Panc1 (cell line): ENCODE results near the gene C5orf63. TPM values are rescaled to one million over a fixed set of nuclear protein-coding genes. Genes with fewer than 3 reads are reported as not detected.

Experiments used
- ATAC-seq: fragments of 200-7000 bp; cut with Tn5 transposase; 2 replicates; pipeline ENCODE4 v1.9.1; 2020; ENCODE audit warnings: mild to moderate bottlenecking, moderate library complexity
- BruUV-seq: library from RNA; stranded (reverse); fragments of 400-500 nt; replicated peaks from 2 replicates; lab custom pipeline; 2021; lab: Mats Ljungman, UMichigan
- CTCF ChIA-PET: fragments of 300-600 bp; sonication (Branson Sonifier 250); formaldehyde crosslinking; loops from one replicate; lab custom pipeline; 2022; ENCODE audit warnings: antibody characterized with exemption; lab: Charles Lee
- POLR2A ChIA-PET: fragments of 300-600 bp; sonication (Branson Sonifier 250); formaldehyde crosslinking; loops from one replicate; lab custom pipeline; 2022; ENCODE audit warnings: antibody characterized with exemption; lab: Charles Lee
- DNase-seq: peaks from one replicate; pipeline ENCODE4 v3.0.0-alpha.2; 2010; ENCODE audit warnings: low read depth, low spot score
- H3K27ac ChIP-seq: 2 replicates; pipeline ENCODE4 v1.5.1; 2011; ENCODE audit warnings: mild to moderate bottlenecking, low read length, inconsistent platforms
- H3K27me3 ChIP-seq: fragments of 200-500 bp; sonication (Bioruptor generic); 2 replicates; pipeline ENCODE4 v1.6.0; 2014; ENCODE audit warnings: low read length, inconsistent platforms; ENCODE audit not compliant: control insufficient read depth, insufficient read depth
- H3K36me3 ChIP-seq: fragments of 200-500 bp; sonication (Bioruptor generic); 2 replicates; pipeline ENCODE4 v1.5.1; 2014; ENCODE audit warnings: inconsistent platforms, mild to moderate bottlenecking, low read length, moderate library complexity; ENCODE audit not compliant: control insufficient read depth, insufficient read depth
- H3K4me1 ChIP-seq: 2 replicates; pipeline ENCODE4 v1.5.1; 2011; ENCODE audit warnings: inconsistent platforms, mild to moderate bottlenecking, low read length, moderate library complexity; ENCODE audit not compliant: control insufficient read depth, insufficient read depth
- H3K4me3 ChIP-seq, 2 experiments: 2 replicates each; pipeline ENCODE4 v1.5.1; 2011 to 2012; ENCODE audit warnings: low read depth in 2 of 2, low read length in 2 of 2, mild to moderate bottlenecking in 2 of 2, inconsistent platforms in 1 of 2, moderate library complexity in 1 of 2
- H3K9me3 ChIP-seq: fragments of 200-500 bp; sonication (Bioruptor generic); 2 replicates; pipeline ENCODE4 v1.5.1; 2014; ENCODE audit warnings: low read depth, mild to moderate bottlenecking, inconsistent platforms, low read length, moderate library complexity; ENCODE audit not compliant: control insufficient read depth, insufficient read depth
- POLR2AphosphoS5 ChIP-seq: IDR thresholded peaks from 2 replicates; pipeline ENCODE4 v1.6.1; 2012; ENCODE audit warnings: mild to moderate bottlenecking, low read depth, low read length, moderate library complexity
- SIN3A ChIP-seq: IDR thresholded peaks from 2 replicates; pipeline ENCODE4 v1.6.1; 2012; ENCODE audit warnings: low read depth, mild to moderate bottlenecking, low read length, moderate library complexity, borderline replicate concordance; ENCODE audit not compliant: insufficient read depth
- TCF7L2 ChIP-seq: IDR thresholded peaks from 2 replicates; pipeline ENCODE4 v1.6.1; 2011; ENCODE audit warnings: mild to moderate bottlenecking, low read depth, low read length, inconsistent platforms
- in situ Hi-C: cut with HindIII; loops from 2 replicates; pipeline ENCODE4 v1.10.0; 2016; ENCODE audit warnings: low sequenced_read_pairs, low pct_unique_long_range_greater_than_20kb
- intact Hi-C: fragments of 100-400 bp; cut with micrococcal nuclease; formaldehyde crosslinking; loops from one replicate; pipeline ENCODE4 v1.10.0; 2022; ENCODE audit not compliant: unreplicated experiment
- total RNA-seq: library from RNA; stranded (reverse); gene quantifications from one replicate; pipeline ENCODE4 v1.2.1, GENCODE V29; 2021; ENCODE audit not compliant: unreplicated experiment
- TF ChIP-seq, protein P1 (sequence below), 2 experiments: IDR thresholded peaks; 2 replicates each; pipeline ENCODE4 v1.6.1; 2011 to 2012; ENCODE audit warnings: low read depth in 2 of 2, control low read depth in 1 of 2, low read length in 1 of 2, mild to moderate bottlenecking in 1 of 2, moderate library complexity in 1 of 2; ENCODE audit not compliant: insufficient read depth in 1 of 2
- TF ChIP-seq, protein P2 (sequence below): fragments of 450-650 bp; IDR thresholded peaks from 2 replicates; pipeline ENCODE4 v1.5.1; 2017; ENCODE audit warnings: mild to moderate bottlenecking

C5orf63 gene
- total RNA-seq, 1 experiment from 2014 or later: 9.8 TPM

DNA sequence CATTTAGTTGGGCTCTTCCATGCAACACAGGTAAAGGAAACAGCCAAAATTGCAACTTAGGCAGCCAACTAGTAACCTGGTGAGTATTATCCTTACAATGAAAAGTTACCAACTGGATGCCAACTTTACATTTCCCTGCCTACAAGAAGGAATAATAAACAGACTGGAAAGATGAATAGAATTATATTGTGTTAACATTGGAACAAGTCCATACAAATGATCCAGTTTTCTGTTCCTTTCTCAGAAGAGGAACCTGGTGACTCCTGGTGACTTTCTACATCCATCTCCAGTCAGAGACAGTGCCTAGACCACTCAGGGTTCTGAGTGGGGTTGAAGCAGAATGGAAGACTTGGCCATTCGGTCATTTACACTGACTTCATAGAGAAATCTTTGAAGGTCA lies 63.5 kb downstream of the C5orf63 start:
- H3K9me3 ChIP-seq: no peaks in the 10 kb centered on the region
- ChIA-PET POLR2A (no interaction called here), CTCF (no interaction called here)
- intact Hi-C loops (no loop called here), in situ Hi-C loops (no loop called here)
- no peaks in the 10 kb centered on the region for H3K4me1 ChIP-seq
- H3K27ac ChIP-seq: no peak overlapping the region
- TF ChIP-seq TCF7L2 (no peak), POLR2AphosphoS5 (no peak), SIN3A (no peak)
- TF ChIP-seq, protein P1, sequence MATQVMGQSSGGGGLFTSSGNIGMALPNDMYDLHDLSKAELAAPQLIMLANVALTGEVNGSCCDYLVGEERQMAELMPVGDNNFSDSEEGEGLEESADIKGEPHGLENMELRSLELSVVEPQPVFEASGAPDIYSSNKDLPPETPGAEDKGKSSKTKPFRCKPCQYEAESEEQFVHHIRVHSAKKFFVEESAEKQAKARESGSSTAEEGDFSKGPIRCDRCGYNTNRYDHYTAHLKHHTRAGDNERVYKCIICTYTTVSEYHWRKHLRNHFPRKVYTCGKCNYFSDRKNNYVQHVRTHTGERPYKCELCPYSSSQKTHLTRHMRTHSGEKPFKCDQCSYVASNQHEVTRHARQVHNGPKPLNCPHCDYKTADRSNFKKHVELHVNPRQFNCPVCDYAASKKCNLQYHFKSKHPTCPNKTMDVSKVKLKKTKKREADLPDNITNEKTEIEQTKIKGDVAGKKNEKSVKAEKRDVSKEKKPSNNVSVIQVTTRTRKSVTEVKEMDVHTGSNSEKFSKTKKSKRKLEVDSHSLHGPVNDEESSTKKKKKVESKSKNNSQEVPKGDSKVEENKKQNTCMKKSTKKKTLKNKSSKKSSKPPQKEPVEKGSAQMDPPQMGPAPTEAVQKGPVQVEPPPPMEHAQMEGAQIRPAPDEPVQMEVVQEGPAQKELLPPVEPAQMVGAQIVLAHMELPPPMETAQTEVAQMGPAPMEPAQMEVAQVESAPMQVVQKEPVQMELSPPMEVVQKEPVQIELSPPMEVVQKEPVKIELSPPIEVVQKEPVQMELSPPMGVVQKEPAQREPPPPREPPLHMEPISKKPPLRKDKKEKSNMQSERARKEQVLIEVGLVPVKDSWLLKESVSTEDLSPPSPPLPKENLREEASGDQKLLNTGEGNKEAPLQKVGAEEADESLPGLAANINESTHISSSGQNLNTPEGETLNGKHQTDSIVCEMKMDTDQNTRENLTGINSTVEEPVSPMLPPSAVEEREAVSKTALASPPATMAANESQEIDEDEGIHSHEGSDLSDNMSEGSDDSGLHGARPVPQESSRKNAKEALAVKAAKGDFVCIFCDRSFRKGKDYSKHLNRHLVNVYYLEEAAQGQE (IDR thresholded peaks at IDR 0.05; ENCODE audit: insufficient read depth in 1 of 2, low read depth in 2 of 2, low read length in 1 of 2): no peak
- TF ChIP-seq, protein P2, sequence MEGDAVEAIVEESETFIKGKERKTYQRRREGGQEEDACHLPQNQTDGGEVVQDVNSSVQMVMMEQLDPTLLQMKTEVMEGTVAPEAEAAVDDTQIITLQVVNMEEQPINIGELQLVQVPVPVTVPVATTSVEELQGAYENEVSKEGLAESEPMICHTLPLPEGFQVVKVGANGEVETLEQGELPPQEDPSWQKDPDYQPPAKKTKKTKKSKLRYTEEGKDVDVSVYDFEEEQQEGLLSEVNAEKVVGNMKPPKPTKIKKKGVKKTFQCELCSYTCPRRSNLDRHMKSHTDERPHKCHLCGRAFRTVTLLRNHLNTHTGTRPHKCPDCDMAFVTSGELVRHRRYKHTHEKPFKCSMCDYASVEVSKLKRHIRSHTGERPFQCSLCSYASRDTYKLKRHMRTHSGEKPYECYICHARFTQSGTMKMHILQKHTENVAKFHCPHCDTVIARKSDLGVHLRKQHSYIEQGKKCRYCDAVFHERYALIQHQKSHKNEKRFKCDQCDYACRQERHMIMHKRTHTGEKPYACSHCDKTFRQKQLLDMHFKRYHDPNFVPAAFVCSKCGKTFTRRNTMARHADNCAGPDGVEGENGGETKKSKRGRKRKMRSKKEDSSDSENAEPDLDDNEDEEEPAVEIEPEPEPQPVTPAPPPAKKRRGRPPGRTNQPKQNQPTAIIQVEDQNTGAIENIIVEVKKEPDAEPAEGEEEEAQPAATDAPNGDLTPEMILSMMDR: no peak
- H3K4me3 ChIP-seq: no peak overlapping the region
- H3K36me3 ChIP-seq: no peaks in the 10 kb centered on the region
- no TSS peak for BruUV-seq
- DNase-seq: no peak
- ATAC-seq: no peak
- H3K27me3 ChIP-seq: no peaks in the 10 kb centered on the region

GRCh38 chr5:127008300-127008975 lies 64.9 kb downstream of the C5orf63 start:
- TF ChIP-seq, protein P2: no peak
- TF ChIP-seq, protein P1 (IDR thresholded peaks at IDR 0.05; ENCODE audit: insufficient read depth in 1 of 2, low read depth in 2 of 2, low read length in 1 of 2): no peak
- no peak for TF ChIP-seq TCF7L2
- TF ChIP-seq SIN3A: no peak
- no peak for TF ChIP-seq POLR2AphosphoS5
- BruUV-seq: no TSS peak
- no peak for ATAC-seq
- no peaks in the 10 kb centered on the region for H3K36me3 ChIP-seq
- H3K4me1 ChIP-seq: no peaks in the 10 kb centered on the region
- no peaks in the 10 kb centered on the region for H3K27me3 ChIP-seq
- DNase-seq: no peak
- H3K9me3 ChIP-seq: no peaks in the 10 kb centered on the region
- POLR2A ChIA-PET: no interaction called here
- intact Hi-C loops (no loop called here), in situ Hi-C loops (no loop called here)
- no peak overlapping the region for H3K27ac ChIP-seq
- no peak overlapping the region for H3K4me3 ChIP-seq
- CTCF ChIA-PET: no interaction called here
